Mesenchymal stem cell (in vitro differentiated cells and primary cell): ENCODE data around the gene TBCK.

Source experiments
- DNase-seq: peaks from one replicate; pipeline ENCODE4 v3.0.0-alpha.2; 2013
- H2AFZ ChIP-seq: one replicate; pipeline ENCODE4 v1.6.1; 2013; ENCODE audit warnings: low read depth, mild to moderate bottlenecking, control low read depth, inconsistent platforms, low read length, moderate library complexity
- H2AK5ac ChIP-seq: 2 replicates; pipeline ENCODE4 v1.6.1; 2013; ENCODE audit warnings: low read length, moderate library complexity, mild to moderate bottlenecking, inconsistent platforms; ENCODE audit not compliant: severe bottlenecking
- H2BK120ac ChIP-seq: one replicate; pipeline ENCODE4 v1.6.1; 2013; ENCODE audit warnings: low read depth, mild to moderate bottlenecking, inconsistent platforms, low read length, moderate library complexity
- H2BK12ac ChIP-seq, 2 experiments: one replicate each; pipeline ENCODE4 v1.6.1; 2013; ENCODE audit warnings: inconsistent platforms in 2 of 2, low read length in 2 of 2, mild to moderate bottlenecking in 2 of 2, moderate library complexity in 2 of 2, control low read depth in 1 of 2
- H2BK15ac ChIP-seq: one replicate; pipeline ENCODE4 v1.6.1; 2013; ENCODE audit warnings: mild to moderate bottlenecking, low read depth, inconsistent platforms; ENCODE audit not compliant: poor library complexity, severe bottlenecking
- H2BK5ac ChIP-seq: 2 replicates; pipeline ENCODE4 v1.6.1; 2013; ENCODE audit warnings: low read depth, mild to moderate bottlenecking, low read length, control low read depth, inconsistent platforms; ENCODE audit not compliant: poor library complexity, severe bottlenecking
- H3K14ac ChIP-seq, 2 experiments: one replicate each; pipeline ENCODE4 v1.6.1; 2013; ENCODE audit warnings: inconsistent platforms in 2 of 2, low read length in 2 of 2, control low read depth in 1 of 2, mild to moderate bottlenecking in 1 of 2, moderate library complexity in 1 of 2
- H3K18ac ChIP-seq, 2 experiments: one replicate each; pipeline ENCODE4 v1.6.1; 2013; ENCODE audit warnings: inconsistent platforms in 2 of 2, low read length in 2 of 2, control low read depth in 1 of 2, low read depth in 1 of 2, mild to moderate bottlenecking in 1 of 2
- H3K23ac ChIP-seq, 2 experiments: one replicate each; pipeline ENCODE4 v1.6.1; 2013; ENCODE audit warnings: inconsistent platforms in 2 of 2, low read length in 2 of 2, mild to moderate bottlenecking in 2 of 2, moderate library complexity in 2 of 2, control low read depth in 1 of 2
- H3K27ac ChIP-seq: 2 replicates; pipeline ENCODE4 v1.5.1; 2013; ENCODE audit warnings: mild to moderate bottlenecking, moderate library complexity, low read length, control low read depth, inconsistent platforms; ENCODE audit not compliant: poor library complexity, severe bottlenecking
- H3K27me3 ChIP-seq, 2 experiments: 2 replicates each; pipeline versions ENCODE4 v1.6.1 to v1.7.0; 2013; ENCODE audit warnings: low read length in 2 of 2, mild to moderate bottlenecking in 2 of 2, moderate library complexity in 2 of 2, control low read depth in 1 of 2, inconsistent platforms in 1 of 2; ENCODE audit not compliant: control insufficient read depth in 1 of 2, insufficient read depth in 1 of 2
- H3K36me3 ChIP-seq, 2 experiments: 2 replicates each; pipeline versions ENCODE4 v1.6.1 to v1.7.0; 2013; ENCODE audit warnings: low read length in 2 of 2, control low read depth in 1 of 2, inconsistent platforms in 1 of 2, low read depth in 1 of 2, mild to moderate bottlenecking in 1 of 2; ENCODE audit not compliant: insufficient read depth in 2 of 2, control insufficient read depth in 1 of 2
- H3K4ac ChIP-seq, 2 experiments: one replicate each; pipeline ENCODE4 v1.6.1; 2013; ENCODE audit warnings: inconsistent platforms in 2 of 2, low read length in 2 of 2, mild to moderate bottlenecking in 2 of 2, moderate library complexity in 2 of 2, control low read depth in 1 of 2, low read depth in 1 of 2
- H3K4me1 ChIP-seq: 2 replicates; pipeline ENCODE4 v1.6.1; 2013; ENCODE audit warnings: low read depth, low read length, control low read depth; ENCODE audit not compliant: control insufficient read depth, insufficient read depth
- H3K4me2 ChIP-seq: 2 replicates; pipeline ENCODE4 v1.6.1; 2013; ENCODE audit warnings: low read length, mild to moderate bottlenecking, inconsistent platforms; ENCODE audit not compliant: poor library complexity, severe bottlenecking
- H3K4me3 ChIP-seq, 2 experiments: 2 replicates each; pipeline versions ENCODE4 v1.5.1 to v1.7.0; 2013; ENCODE audit warnings: low read length in 2 of 2, mild to moderate bottlenecking in 2 of 2, control low read depth in 1 of 2, low read depth in 1 of 2; ENCODE audit not compliant: insufficient read depth in 1 of 2
- H3K79me1 ChIP-seq: replicated peaks from 2 replicates; pipeline ENCODE4 v1.6.1; 2013; ENCODE audit warnings: mild to moderate bottlenecking, control low read depth, low read length, inconsistent platforms; ENCODE audit not compliant: poor library complexity, severe bottlenecking
- H3K9ac ChIP-seq: 2 replicates; pipeline ENCODE4 v1.7.0; 2013; ENCODE audit warnings: mild to moderate bottlenecking, low read length, moderate library complexity
- H3K9me3 ChIP-seq: 2 replicates; pipeline ENCODE4 v1.7.0; 2013; ENCODE audit warnings: mild to moderate bottlenecking, low read length; ENCODE audit not compliant: control insufficient read depth
- H4K8ac ChIP-seq: one replicate; pipeline ENCODE4 v1.6.1; 2013; ENCODE audit warnings: inconsistent platforms, mild to moderate bottlenecking, low read length, moderate library complexity
- H4K91ac ChIP-seq: one replicate; pipeline ENCODE4 v1.6.1; 2013; ENCODE audit warnings: mild to moderate bottlenecking, low read length, inconsistent platforms
- WGBS: methylation state at CpG from one replicate; pipeline ENCODE4 v1.1.7; 2013; ENCODE audit warnings: mixed read lengths; 5-methylcytosine and 5-hydroxymethylcytosine counted together

Gene TBCK

DNA sequence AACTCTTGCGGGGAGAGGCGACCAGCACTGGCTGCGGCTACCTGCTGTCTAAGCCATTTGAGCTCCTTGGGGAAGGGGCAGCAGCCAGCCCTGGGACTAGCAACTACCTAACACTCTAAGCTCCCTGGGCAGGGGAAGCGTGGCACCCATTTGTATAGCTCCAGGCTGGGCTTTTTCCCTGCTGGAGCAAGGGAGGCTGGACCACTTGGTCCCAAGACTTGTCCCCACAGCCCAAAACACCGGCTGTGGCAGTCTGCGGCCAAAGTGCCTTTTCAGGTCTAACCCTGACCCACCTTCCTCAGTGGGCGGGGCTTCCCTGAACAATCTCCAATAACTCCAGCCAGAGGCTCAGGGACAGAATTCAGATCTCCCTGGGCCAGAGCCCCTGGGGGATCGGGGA lies 232.9 kb downstream of the TBCK start:
- whole genome bisulfite sequencing: 93% methylated on average over 8 of the region's 8 CpGs
- H2BK5ac ChIP-seq: no peak overlapping the region
- H2AK5ac ChIP-seq: no peak overlapping the region
- no peak for DNase-seq
- no peak overlapping the region for H3K4ac ChIP-seq
- no peak overlapping the region for H4K8ac ChIP-seq
- no peak overlapping the region for H3K23ac ChIP-seq
- no peak overlapping the region for H3K9ac ChIP-seq
- no peak overlapping the region for H3K4me2 ChIP-seq
- peaks cover 16% of the 10 kb centered on the region for H3K9me3 ChIP-seq
- H3K36me3 ChIP-seq: peaks cover 10 to 13% of the 10 kb centered on the region in 2 experiments
- no peak overlapping the region for H2BK120ac ChIP-seq
- H3K27ac ChIP-seq: no peak overlapping the region
- no peak overlapping the region for H3K4me3 ChIP-seq
- H3K4me1 ChIP-seq: no peaks in the 10 kb centered on the region
- no peak overlapping the region for H2BK15ac ChIP-seq
- no peak overlapping the region for H3K14ac ChIP-seq
- no peak overlapping the region for H2AFZ ChIP-seq
- H3K18ac ChIP-seq: no peak overlapping the region
- no peak overlapping the region for H2BK12ac ChIP-seq
- peaks cover 13% of the 10 kb centered on the region for H3K79me1 ChIP-seq
- H3K27me3 ChIP-seq: no peaks in the 10 kb centered on the region
- no peak overlapping the region for H4K91ac ChIP-seq

DNA sequence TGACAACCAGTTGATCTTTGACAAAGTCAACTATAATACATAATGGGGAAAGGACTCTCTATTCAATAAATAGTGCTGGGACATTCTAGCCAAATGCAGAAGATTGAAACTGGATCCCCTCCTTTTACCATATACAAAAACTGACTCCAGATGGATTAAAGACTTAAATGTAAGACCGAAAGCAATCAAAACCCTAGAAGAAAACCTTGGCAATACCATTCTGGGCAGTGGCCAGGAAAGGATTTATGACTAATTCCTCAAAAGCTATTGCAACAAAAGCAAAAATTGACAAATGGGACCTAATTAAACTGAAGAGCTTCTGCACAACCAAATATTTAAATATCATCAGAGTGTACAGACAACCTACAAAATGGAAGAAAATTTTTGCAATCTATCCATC lies 235.6 kb downstream of the TBCK start:
- Histone ChIP-seq H3K9ac (no peak overlapping the region), H2AK5ac (no peak overlapping the region), H2BK5ac (no peak overlapping the region), H2BK12ac (no peak overlapping the region), H3K23ac (no peak overlapping the region), H2AFZ (no peak overlapping the region), H3K18ac (no peak overlapping the region), H3K27me3 (no peaks in the 10 kb centered on the region), H4K8ac (no peak overlapping the region), H2BK120ac (no peak overlapping the region), H3K4me2 (no peak overlapping the region), H3K14ac (no peak overlapping the region), H3K36me3 (peaks cover 15 to 22% of the 10 kb centered on the region in 2 experiments), H2BK15ac (no peak overlapping the region), H3K4me3 (no peak overlapping the region), H3K4ac (no peak overlapping the region), H3K79me1 (peaks cover 13% of the 10 kb centered on the region), H4K91ac (no peak overlapping the region), H3K9me3 (peaks cover 40% of the 10 kb centered on the region), H3K27ac (no peak overlapping the region), H3K4me1 (no peaks in the 10 kb centered on the region)
- WGBS: 100% methylated on average over 1 of the region's 1 CpG
- DNase-seq: no peak

DNA sequence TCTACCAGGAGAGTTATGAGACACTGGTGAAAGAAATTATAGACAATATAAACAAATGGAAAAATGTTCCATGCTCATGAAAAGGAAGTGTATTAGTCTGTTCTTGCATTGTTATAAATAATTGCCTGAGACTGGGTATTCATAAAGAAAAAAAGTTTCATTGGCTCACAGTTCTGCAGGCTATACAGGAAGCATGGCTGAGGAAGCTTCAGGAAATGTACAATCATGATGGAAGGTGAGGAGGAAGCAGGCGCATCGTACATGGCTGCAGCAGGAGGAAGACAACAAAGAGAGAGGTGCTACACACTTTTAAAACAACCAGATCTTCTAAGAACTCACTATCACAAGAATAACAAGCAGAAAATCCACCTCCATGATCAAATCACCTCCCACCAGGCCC lies 236.4 kb downstream of the TBCK start:
- no peak overlapping the region for H4K91ac ChIP-seq
- no peak overlapping the region for H3K14ac ChIP-seq
- WGBS: 100% methylated on average over 2 of the region's 2 CpGs
- peaks cover 14% of the 10 kb centered on the region for H3K79me1 ChIP-seq
- peaks cover 17 to 24% of the 10 kb centered on the region in 2 experiments for H3K36me3 ChIP-seq
- no peak overlapping the region for H3K23ac ChIP-seq
- no peaks in the 10 kb centered on the region for H3K27me3 ChIP-seq
- no peak overlapping the region for H3K4me2 ChIP-seq
- H3K4ac ChIP-seq: no peak overlapping the region
- H3K4me3 ChIP-seq: no peak overlapping the region
- H3K9ac ChIP-seq: no peak overlapping the region
- H3K4me1 ChIP-seq: no peaks in the 10 kb centered on the region
- no peak overlapping the region for H2BK15ac ChIP-seq
- peaks cover 45% of the 10 kb centered on the region for H3K9me3 ChIP-seq
- H2BK120ac ChIP-seq: no peak overlapping the region
- no peak overlapping the region for H2AFZ ChIP-seq
- no peak overlapping the region for H2BK5ac ChIP-seq
- no peak overlapping the region for H3K27ac ChIP-seq
- no peak overlapping the region for H2BK12ac ChIP-seq
- DNase-seq: no peak
- no peak overlapping the region for H2AK5ac ChIP-seq
- H4K8ac ChIP-seq: no peak overlapping the region
- no peak overlapping the region for H3K18ac ChIP-seq

DNA sequence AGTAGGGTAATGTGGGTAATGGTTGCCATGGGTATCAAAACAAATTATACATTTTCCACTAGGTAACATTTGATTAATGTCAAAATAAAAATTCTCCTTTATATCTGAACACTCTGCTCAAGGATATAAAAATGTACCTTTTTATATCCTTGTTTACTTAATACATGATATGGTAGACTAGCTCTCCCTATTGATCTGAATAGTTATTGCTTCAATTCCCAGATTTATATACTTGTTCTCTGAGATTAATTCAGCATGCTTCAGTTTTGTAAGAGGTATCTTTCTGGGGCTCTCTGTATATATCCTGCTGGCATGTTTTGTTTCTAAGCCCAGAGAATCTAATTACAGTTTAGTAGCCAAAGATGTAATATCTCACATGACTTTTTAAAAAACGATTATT lies 251.0 kb downstream of the TBCK start:
- Histone ChIP-seq H3K9me3 (no peaks in the 10 kb centered on the region), H3K4ac (no peak overlapping the region), H3K4me2 (no peak overlapping the region), H4K8ac (no peak overlapping the region), H3K27ac (no peak overlapping the region), H3K23ac (no peak overlapping the region), H3K4me1 (no peaks in the 10 kb centered on the region), H4K91ac (no peak overlapping the region), H3K4me3 (no peak overlapping the region), H2AK5ac (no peak overlapping the region), H2AFZ (no peak overlapping the region), H3K18ac (no peak overlapping the region), H2BK5ac (no peak overlapping the region), H2BK120ac (no peak overlapping the region), H3K9ac (no peak overlapping the region), H2BK12ac (no peak overlapping the region), H3K79me1 (no peaks in the 10 kb centered on the region), H3K36me3 (no peaks in the 10 kb centered on the region), H3K14ac (no peak overlapping the region), H3K27me3 (no peaks in the 10 kb centered on the region), H2BK15ac (no peak overlapping the region)
- DNase-seq: no peak
- WGBS: 100% methylated on average over 1 of the region's 1 CpG
